Fibroblast of peridontal ligament (primary cell): ENCODE results near the gene HNRNPA2B1.
"Not testable (repeated sequence)": the region's sequence is repeated elsewhere in the genome, so short reads cannot be mapped to it uniquely, and the experiment has no call there.

ENCODE experiments used
- DNase-seq: peaks from one replicate; pipeline ENCODE4 v3.0.0-alpha.2; 2010; ENCODE audit errors: extremely low read depth

HNRNPA2B1 gene

DNA sequence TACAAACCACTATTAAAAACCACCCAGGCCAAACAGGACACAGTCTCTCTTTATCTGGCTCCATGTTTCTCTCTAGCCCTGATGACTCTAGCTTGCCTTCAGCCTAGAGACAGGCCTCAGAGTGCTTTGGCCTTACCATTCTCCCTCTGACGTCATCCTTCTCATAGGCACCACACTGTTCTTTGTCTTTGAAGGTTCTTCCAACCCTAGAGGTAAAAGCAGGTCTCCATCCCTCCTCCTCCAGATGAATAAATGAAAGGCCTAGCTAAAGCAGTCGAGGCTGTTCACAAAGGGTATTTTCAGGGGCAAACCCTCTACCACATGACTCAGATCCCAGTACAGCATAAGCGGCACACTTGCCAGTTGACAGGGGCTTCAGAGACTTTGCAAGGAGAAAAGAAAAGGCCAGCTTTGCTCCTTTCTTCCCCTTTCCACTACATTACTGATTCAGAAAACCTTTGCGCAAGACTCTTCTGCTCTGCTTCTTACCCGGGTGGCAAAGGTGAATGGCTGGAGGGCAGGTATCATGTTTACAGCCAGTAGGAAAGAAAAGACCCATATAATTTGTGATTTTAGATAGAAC is 33.8 kb downstream of the HNRNPA2B1 start:
- DNase-seq, result no peak

DNA sequence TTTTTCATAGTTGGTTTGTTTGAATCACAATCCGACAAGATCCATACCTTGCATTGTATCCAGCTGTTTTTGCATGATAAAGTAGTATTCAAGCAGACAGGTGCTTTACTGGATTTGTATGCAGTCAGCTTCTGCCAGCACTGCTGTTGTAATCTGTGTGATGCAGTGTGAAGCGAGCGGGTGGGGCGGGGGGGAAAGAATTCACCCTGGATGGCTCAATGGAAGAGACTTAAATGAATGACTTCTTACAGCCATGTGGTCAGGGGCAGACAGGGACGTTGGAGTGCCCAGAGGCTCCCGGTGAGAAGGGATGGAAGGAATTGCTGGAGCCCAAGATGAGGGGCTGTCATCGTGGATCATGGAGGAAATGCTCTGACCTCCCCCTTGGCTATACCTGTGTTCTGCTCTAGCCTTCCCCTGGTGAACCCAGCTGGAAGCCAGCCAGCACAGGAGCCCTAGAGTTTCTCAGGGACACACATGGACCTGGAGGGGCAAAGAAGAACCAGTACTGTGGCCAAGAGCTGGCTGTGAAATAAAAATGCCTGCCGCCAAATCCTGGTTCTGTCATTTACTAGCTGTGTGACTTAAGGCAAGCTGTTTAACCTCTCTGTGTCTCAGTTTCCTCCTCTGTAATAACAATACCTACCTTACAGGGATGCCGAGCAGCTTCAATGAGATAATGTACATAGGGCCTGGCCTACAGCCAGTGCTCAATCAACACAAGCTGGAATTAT is 34.4 kb downstream of the HNRNPA2B1 start:
- DNase-seq, result no peak

DNA sequence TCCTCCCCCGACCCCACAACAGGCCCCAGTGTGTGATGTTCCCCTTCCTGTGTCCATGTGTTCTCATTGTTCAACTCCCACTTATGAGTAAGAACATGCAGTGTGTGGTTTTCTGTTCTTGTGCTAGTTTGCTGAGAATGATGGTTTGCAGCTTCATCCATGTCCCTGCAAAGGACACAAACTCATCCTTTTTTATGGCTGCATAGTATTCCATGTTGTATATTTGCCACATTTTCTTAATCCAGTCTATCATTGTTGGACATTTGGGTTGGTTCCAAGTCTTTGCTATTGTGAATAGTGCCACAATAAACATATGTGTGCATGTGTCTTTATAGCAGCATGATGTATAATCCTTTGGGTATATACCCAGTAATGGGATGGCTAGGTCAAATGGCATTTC is 36.7 kb downstream of the HNRNPA2B1 start:
- DNase-seq, result not testable (repeated sequence)

DNA sequence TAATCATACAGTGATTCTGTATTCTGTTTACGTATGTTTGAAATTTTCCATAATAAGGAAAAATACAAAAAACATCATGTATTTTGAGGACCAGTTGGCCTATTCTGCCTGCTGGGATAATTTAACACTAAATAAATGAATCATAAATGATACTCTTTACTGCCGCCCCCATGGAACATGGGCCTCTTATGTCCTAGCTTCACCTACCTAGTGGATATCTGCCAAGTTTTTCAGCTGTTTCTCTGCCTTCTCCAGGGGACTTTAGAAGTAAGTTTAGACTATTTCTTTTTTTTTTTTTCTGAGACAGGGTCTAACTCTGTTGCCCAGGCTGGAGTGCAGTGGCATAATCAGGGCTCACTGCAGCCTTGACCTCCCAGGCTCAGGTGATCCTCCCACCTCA is 38.1 kb downstream of the HNRNPA2B1 start:
- DNase-seq, result no peak

DNA sequence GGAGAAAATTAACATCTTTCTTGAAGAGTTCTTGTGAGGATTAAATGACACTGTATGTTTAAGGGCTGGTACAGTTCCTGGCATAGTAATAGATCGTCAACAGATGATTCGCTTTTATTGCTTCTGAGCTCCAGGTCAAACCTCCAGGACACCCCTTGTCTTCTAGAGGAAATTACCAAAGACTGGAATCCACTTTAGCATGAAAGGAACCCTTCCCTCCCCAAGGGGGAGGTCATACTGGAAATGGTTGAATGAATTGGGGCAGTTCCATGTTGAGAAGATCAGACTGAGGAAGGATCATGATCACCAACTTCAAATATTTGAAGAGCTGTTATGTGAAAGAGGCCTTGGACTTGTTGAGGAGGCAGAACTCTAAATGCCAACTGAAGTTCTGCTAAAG is 39.6 kb downstream of the HNRNPA2B1 start:
- DNase-seq, result no peak

DNA sequence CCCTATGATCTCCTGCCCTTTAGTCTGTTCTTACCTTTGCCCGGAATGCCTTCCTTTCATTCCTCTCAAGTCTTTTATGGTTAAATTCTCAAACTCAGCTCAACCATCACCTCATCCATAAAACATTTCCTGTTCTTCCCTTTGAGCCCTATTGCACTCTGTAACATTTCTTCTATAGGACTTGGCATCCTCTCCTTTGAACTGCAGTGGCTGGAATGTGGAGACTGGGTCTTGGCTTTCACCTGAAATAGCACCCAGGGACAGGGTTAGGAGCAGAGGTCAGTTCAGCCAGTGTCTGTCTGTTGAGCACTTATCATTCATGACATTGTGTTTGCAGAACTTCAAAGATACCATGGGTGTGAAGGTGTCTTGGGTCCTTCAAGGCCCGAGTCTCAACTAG is 41.3 kb downstream of the HNRNPA2B1 start:
- no peak for DNase-seq

DNA sequence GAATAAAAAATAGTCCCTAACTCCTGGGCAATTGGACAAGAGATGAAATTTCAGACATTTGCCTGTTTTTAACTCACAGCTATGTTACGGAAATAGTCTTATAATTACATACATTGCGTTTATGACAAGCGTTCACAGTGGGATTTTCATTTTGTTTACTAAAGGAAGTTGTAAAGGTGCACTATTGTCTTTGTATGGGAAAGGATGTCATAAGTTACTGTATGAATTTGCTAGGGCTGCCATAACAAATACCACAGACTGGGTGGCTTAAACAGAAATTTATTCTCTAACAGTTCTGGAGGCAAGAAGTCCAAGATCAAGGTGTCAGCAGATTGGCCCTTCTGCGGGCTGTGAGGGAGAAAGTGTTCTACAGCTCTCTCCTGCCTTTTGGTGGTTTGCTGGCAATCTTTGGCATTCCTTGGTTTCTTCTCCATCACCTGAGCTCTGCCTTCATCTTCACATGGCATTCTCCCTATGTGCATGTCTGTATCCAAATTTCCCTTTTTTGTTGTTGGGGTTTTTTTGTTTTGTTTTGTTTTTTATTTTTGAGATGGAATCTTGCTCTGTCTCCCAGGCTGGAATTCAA is 42.9 kb downstream of the HNRNPA2B1 start:
- no peak for DNase-seq

DNA sequence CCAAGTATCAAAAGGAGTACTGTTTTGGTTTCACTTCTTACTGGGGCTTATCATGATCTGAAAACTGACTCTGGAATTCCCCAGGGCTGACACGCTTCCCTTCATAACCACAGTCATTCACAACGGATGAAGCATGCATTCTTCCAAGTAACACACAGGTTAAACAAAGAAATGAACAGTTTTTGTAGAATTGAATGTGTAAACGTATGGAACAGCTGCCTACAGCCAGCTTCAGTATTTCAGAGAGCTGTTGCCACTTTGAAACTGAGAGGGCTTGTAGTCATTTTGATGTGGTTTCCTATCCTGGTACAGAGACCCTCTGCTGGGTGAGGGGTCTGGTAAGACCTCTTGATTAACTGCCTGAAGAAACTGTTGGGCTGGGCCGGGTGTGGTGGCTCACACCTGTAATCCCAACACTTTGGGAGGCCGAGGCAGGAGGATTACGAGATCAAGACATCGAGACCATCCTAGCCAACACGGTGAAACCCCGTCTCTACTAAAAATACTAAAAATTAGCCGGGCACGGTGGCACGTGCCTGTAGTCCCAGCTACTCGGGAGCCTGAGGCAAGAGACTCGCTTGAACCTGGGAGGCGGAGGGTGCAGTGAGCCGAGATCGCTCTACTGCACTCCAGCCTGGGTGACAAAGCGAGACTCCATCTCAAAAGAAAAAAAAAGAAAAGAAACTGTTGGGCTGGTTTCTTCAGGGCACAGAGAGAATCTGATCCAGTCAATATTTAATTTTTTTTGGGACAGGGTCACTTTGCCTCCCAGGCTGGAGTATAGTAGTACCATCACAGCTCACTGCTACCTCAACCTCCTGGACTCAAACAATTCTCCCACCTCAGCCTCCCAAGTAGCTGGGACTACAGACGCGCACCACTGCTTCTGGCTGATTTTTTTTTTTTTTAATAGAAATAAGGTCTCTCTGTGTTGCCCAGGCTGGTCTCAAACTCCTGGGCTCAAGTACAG is 43.8 kb downstream of the HNRNPA2B1 start:
- DNase-seq, result peak; percentile 73

DNA sequence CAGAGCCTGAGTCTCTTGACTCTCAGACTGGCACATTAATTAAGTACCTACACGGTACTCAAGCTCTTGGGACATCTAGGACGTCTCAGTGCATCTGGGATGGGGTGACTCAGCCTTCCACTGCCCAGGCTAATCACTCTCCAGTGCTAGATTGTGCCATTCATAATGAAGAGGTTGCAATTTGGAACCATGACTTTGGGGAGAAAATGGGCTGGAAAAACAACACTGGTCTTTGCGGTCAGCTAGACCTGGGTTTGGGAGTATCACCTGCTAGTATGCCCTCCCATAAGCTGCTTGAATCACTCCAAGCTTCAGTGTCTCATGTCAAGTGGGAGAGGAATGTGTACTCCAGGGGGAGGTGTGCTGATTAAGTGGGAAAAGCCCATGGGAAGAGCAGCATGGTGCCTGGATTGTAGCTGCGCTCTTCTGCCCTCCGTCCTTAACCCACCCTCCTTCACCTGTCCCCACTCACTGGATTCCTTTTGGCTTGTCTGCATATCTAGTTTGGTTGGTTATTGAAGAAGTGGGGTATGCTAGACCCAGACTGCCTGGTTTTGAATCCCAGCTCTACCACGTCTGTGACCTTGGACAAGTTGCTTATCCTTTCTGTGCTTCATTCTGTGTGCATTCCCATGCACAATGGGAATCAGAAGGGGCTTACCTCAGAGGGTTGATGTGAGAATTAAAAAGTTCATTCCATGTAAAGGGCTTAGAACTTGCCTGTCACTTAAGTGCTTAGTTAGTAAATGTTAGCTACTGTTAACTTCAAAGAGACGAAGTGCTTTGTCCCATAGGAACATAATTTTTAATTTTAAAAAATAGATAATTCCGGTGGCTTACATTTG is 44.8 kb downstream of the HNRNPA2B1 start:
- DNase-seq, result no peak

DNA sequence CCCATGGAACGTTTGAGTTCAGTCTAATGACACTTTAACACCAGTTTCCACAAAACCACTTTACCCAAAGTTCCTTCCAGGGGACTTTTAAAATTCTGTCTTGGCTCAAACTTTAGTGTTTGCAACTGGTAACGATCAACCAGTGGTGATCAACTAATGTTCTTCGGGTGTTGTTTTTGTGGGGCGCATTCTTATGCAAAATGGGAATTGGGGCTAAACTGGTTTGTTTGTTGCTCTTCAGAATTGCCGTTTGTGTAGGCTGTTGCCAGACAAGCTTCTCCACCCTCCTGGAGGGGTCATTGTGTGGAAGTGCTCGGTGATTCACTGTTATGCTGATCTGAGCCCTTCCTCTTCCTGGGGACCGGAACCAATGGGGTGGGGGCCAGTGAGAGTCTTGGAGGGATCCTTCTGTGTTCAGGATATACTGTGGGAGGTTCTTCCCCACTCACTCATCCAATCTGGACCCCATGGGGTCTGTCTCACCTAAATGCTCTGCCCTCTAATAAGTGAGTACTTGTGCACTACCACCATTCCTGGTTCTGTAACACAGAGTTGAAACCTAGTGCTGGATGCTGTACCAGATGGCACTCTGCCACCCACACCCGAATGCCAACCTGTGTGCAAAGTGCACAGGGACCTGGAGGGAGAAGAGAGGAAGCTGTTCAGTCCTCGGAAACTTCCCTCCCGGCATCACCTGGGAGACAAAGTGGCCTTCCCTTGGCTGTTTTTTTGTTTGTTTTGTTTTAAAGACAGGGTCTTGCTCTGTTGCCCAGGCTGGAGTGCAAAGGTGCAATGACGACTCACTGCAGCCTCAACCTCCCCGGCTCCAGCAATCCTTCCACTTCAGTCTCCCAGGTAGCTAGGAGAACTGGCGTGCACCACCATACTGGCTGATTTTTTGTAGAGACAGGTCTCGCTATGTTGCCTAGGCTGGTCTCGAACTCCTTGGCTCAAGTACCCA is 46.4 kb downstream of the HNRNPA2B1 start:
- DNase-seq, result no peak

DNA sequence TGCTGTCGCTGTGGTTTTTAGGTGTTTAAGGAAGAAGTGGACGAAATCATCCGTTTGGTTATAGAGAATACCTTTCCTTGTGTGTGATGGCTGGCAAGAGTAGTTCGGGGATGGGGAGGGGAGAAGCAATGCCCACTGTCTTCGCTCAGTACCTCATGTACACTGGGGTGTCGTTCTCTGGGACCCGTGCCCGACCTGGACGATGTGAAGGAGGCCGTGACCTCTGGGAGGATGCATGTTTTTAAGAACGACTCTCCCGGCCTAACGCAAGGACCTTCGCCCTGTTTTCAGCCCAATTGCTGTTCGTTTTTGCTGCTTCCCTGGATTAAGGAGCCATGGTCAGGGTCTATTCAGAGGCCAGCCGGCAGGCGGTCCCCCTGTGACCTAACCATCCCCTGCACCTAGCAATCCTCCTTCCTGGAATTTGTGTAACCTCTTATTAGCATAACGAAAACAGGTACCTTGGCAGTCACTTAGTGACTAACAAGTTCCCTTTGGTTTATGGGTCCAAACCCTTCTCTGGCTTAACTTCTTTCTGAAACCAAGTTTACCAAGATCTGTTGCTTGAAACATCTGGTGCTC is 47.2 kb downstream of the HNRNPA2B1 start:
- no peak for DNase-seq

DNA sequence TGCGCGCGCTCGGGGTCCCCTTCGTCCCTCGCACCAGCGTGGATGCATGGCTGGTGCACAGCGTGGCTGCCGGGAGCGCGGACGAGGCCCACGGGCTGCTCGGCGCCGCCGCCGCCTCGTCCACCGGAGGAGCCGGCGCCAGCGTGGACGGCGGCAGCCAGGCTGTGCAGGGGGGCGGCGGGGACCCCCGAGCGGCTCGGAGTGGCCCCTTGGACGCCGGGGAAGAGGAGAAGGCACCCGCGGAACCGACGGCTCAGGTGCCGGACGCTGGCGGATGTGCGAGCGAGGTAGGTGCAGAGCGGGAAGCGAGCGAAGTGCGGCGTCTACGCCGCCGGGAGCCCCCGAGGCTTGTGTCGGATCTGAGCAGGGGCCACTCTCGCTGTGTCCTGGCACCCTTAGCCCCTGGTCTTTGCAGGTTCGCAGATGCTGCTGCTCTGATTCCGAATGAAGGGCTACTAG is 47.7 kb downstream of the HNRNPA2B1 start:
- DNase-seq, result not testable (repeated sequence)

DNA sequence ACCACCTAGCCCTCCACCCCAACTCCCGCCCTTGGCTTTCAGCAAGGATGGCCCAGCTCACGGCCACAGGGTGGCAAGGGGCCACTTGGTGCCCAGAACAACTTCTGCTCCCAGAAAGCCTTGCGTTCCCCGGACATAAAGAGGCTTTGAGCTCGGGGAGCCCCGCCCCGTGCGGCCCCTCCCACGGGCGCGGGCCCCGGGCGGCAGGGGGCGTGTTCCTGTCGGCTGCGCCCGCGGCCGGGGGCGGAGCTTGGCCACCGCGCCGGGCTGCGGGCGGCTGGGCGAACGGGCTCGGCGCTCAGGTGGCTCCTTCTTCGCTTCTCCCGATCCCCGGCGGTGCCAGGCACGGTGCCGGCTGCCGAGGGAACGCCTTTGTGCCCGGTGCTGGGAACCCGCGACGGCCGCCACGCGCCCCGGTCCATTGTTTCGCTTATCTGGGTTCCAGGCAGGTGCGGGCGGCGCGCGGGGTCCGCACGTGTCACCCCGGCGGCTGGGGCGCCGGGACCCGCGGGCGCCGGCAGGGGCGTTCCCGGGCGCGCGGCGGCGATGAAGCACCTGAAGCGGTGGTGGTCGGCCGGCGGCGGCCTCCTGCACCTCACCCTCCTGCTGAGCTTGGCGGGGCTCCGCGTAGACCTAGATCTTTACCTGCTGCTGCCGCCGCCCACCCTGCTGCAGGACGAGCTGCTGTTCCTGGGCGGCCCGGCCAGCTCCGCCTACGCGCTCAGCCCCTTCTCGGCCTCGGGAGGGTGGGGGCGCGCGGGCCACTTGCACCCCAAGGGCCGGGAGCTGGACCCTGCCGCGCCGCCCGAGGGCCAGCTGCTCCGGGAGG is 48.4 kb downstream of the HNRNPA2B1 start, which contains the start of gene NFE2L3:
Gene NFE2L3, plus strand, starts transcription at position 246 of the 829 bp plus-strand sequence. Its CDS starts 301 bp downstream, at position 547.
- DNase-seq, result peak; percentile 3

DNA sequence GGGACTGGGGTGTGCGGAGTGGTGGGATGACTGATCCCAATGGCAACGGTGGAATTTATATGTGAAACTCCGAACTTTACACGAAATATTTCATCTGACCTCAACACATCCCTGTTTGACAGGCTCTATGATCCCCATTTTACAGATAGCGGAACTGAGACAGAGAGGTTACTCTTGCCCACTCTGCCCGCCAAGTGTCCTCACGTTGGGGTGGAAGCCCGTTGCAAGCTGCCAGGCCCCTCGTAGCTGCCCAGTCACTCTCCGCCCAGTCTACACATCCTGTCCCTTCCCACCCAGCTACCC is 48.9 kb downstream of the HNRNPA2B1 start:
- DNase-seq, result no peak

DNA sequence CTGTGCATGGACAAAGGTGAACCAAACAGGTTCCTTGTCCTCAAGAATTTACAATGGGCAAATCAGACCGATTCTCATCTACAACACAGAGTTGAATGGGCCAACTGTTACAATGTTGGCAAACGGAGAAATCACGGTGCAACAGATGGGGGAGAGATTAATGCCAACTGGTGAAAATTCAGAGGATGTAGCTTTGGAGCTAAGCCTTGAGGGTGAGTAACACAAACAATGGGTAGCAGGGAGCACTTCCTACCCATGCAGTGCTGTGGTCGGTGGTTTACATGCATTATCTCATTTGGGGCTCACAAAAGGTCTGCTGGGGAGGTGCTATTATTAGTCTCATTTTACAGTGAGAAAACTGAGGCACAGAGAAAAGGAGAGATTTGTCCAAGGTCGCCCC is 49.5 kb downstream of the HNRNPA2B1 start:
- no peak for DNase-seq

DNA sequence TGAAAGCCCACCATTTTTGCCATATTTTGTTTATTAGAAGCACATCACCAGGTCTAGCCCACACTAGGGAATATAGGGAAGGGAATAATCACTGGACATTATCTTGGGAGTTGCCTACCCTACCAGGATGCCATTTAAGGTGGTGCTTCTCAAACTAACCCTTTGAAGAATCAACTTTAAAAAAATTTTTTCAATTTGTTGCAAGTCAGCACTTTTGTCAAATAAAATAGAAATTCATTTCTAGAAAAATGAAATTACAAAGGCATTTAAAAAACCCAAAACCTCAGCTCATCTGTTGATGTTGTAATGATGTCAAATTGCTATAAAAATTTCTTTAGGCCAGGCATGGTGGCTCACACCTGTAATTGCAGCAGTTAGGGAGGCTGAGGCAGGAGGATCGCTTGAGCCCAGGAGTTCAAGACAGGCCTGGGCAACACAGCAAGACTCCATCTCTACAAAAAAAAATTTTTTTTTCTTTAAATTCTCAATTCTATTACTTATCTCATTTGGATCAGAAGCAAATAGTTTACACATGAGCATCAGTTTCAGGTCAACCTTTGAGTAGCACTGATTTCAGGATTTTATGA is 51.1 kb downstream of the HNRNPA2B1 start:
- no peak for DNase-seq

DNA sequence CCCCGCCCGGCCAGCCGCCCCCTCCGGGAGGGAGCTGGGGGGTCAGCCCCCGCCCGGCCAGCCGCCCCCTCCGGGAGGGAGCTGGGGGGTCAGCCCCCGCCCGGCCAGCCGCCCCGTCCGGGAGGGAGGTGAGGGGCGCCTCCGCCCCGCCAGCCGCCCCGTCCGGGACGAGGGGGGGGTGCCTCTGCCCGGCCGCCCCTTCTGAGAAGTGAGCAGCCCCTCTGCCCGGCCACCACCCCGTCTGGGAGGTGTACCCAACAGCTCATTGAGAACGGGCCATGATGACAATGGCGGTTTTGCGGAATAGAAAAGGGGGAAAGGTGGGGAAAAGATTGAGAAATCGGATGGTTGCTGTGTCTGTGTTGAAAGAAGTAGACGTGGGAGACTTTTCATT is 52.2 kb downstream of the HNRNPA2B1 start:
- DNase-seq, result not testable (repeated sequence)

DNA sequence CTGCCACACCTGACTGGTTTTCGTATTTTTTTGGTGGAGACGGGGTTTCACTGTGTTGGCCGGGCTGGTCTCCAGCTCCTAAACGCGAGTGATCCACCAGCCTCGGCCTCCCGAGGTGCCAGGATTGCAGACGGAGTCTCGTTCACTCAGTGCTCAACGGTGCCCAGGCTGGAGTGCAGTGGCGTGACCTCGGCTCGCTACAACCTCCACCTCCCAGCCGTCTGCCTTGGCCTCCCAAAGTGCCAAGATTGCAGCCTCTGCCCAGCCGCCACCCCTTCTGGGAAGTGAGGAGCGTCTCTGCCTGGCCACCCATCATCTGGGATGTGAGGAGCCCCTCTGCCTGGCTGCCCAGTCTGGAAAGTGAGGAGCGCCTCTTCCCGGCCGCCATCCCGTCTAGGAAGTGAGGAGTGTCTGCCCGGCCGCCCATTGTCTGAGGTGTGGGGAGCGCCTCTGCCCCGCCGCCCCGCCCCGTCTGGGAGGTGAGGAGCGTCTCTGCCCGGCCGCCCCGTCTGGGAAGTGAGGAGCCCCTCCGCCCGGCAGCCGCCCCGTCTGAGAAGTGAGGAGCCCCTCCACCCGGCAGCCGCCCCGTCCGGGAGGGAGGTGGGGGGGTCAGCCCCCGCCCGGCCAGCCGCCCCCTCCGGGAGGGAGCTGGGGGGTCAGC is 52.8 kb downstream of the HNRNPA2B1 start:
- DNase-seq, result not testable (repeated sequence)
